OCI-LY1 (cell line): ENCODE results near the gene MMRN2.

Source experiments
- EZH2 ChIP-seq: fragments of 200-600 bp; sonication (generic), shearing (Covaris generic); IDR thresholded peaks from 2 replicates; pipeline ENCODE4 v1.8.0; 2017; ENCODE audit warnings: borderline replicate concordance, mixed run types, mild to moderate bottlenecking, antibody characterized with exemption, low read length, moderate library complexity, mixed read lengths
- TF ChIP-seq, protein P1 (sequence below): fragments of 200-600 bp; sonication (generic), shearing (Covaris generic); IDR thresholded peaks from 2 replicates; pipeline ENCODE4 v1.5.1; 2017; ENCODE audit warnings: mild to moderate bottlenecking, antibody characterized with exemption, low read length, moderate library complexity, mixed read lengths

DNA sequence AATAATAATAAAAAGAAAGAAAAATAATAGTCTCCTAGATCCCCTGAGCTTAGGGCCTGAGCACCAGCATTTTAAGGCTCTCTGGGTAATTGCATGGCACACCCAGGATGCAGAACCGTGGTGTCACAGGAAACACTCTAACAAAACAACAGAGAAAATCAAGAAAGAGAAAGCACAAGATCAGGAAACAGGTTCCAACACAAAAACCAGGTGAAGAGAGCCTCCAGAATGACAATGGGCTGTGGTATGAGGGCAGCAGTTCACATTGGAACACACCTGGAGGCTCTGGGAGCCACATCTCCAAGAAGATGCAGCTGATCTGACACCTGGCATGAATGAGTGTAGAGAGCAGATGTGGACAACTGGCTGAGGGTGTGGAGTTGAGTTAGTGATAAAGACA lies 7.1 kb downstream of the MMRN2 start:
- TF ChIP-seq, protein P1, sequence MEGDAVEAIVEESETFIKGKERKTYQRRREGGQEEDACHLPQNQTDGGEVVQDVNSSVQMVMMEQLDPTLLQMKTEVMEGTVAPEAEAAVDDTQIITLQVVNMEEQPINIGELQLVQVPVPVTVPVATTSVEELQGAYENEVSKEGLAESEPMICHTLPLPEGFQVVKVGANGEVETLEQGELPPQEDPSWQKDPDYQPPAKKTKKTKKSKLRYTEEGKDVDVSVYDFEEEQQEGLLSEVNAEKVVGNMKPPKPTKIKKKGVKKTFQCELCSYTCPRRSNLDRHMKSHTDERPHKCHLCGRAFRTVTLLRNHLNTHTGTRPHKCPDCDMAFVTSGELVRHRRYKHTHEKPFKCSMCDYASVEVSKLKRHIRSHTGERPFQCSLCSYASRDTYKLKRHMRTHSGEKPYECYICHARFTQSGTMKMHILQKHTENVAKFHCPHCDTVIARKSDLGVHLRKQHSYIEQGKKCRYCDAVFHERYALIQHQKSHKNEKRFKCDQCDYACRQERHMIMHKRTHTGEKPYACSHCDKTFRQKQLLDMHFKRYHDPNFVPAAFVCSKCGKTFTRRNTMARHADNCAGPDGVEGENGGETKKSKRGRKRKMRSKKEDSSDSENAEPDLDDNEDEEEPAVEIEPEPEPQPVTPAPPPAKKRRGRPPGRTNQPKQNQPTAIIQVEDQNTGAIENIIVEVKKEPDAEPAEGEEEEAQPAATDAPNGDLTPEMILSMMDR, result no peak
- no peak for TF ChIP-seq EZH2
